Activated T-helper 17 cell treated with anti-CD3 and anti-CD28 coated beads, Interleukin-2, amount 50 U/mL, for 72 hours (primary cell): ENCODE results near the gene LILRA1. TPM values are rescaled to one million over a fixed set of nuclear protein-coding genes. Genes with fewer than 3 reads are reported as not detected.
"Not testable (repeated sequence)": the region's sequence is repeated elsewhere in the genome, so short reads cannot be mapped to it uniquely, and the experiment has no call there.

Source experiments
- ATAC-seq: fragments of 150-1000 bp; cut with Tn5 transposase; replicated peaks from 2 replicates; pipeline ENCODE4 v1.10.0; 2021; ENCODE audit warnings: mild to moderate bottlenecking, moderate library complexity
- H3K27ac Mint-ChIP-seq: one replicate; pipeline ENCODE4 v1.8.0; 2022; ENCODE audit warnings: mixed read lengths
- H3K27me3 Mint-ChIP-seq: one replicate; pipeline ENCODE4 v1.8.0; 2022; ENCODE audit warnings: mixed read lengths
- H3K36me3 Mint-ChIP-seq: one replicate; pipeline ENCODE4 v1.8.0; 2022; ENCODE audit warnings: low read depth, mild to moderate bottlenecking, mixed read lengths
- H3K4me1 Mint-ChIP-seq: one replicate; pipeline ENCODE4 v1.8.0; 2022; ENCODE audit warnings: mixed read lengths
- H3K4me3 Mint-ChIP-seq: one replicate; pipeline ENCODE4 v1.8.0; 2022; ENCODE audit warnings: mild to moderate bottlenecking, mixed read lengths
- H3K9me3 Mint-ChIP-seq: one replicate; pipeline ENCODE4 v1.8.0; 2022; ENCODE audit warnings: mixed read lengths
- total RNA-seq, 2 donors: library from RNA; stranded (reverse); gene quantifications; one replicate each; pipeline ENCODE4 v1.2.3, GENCODE V29; 2022

Gene LILRA1
- total RNA-seq, 2 donors from 2014 or later: not detected

- not testable (repeated sequence) for ATAC-seq, H3K9me3 Mint-ChIP-seq, H3K36me3 Mint-ChIP-seq, H3K27ac Mint-ChIP-seq, H3K4me3 Mint-ChIP-seq, H3K4me1 Mint-ChIP-seq
- H3K27me3 Mint-ChIP-seq: peaks cover 38% of the 10 kb centered on the region
These were observed 30.8 kb downstream of the LILRA1 start for GRCh38 chr19:54624234-54624633.

GRCh38 chr19:54624934-54625730 lies 31.7 kb downstream of the LILRA1 start:
- ATAC-seq, H3K27ac Mint-ChIP-seq, H3K4me1 Mint-ChIP-seq, H3K4me3 Mint-ChIP-seq, H3K36me3 Mint-ChIP-seq, H3K9me3 Mint-ChIP-seq: not testable (repeated sequence)
- H3K27me3 Mint-ChIP-seq: peaks cover 45% of the 10 kb centered on the region

- Mint-ChIP-seq H3K9me3 (no peaks in the 10 kb centered on the region), H3K4me1 (no peaks in the 10 kb centered on the region), H3K27me3 (peaks cover 45% of the 10 kb centered on the region), H3K4me3 (no peak overlapping the region), H3K27ac (no peak overlapping the region), H3K36me3 (no peaks in the 10 kb centered on the region)
- no peak for ATAC-seq
These were observed 33.3 kb downstream of the LILRA1 start for GRCh38 chr19:54626757-54627156.

GRCh38 chr19:54627912-54628311 lies 34.5 kb downstream of the LILRA1 start:
- not testable (repeated sequence) for H3K9me3 Mint-ChIP-seq, ATAC-seq, H3K4me1 Mint-ChIP-seq, H3K4me3 Mint-ChIP-seq, H3K36me3 Mint-ChIP-seq, H3K27ac Mint-ChIP-seq
- H3K27me3 Mint-ChIP-seq: peaks cover 40% of the 10 kb centered on the region

- not testable (repeated sequence) for H3K27ac Mint-ChIP-seq, H3K4me3 Mint-ChIP-seq, H3K36me3 Mint-ChIP-seq, ATAC-seq, H3K4me1 Mint-ChIP-seq, H3K9me3 Mint-ChIP-seq
- peaks cover 32% of the 10 kb centered on the region for H3K27me3 Mint-ChIP-seq
These were observed 36.8 kb downstream of the LILRA1 start, which contains the start of gene LILRB1 for GRCh38 chr19:54630262-54630661. LILRB1 (plus strand) TSS chr19:54630484; CDS start chr19:54631074, 590 bp downstream.

- H3K9me3 Mint-ChIP-seq: no peaks in the 10 kb centered on the region
- no peak for ATAC-seq
These were observed 37.4 kb downstream of the LILRA1 start for GRCh38 chr19:54630782-54631181.

GRCh38 chr19:54631489-54632337 lies 38.3 kb downstream of the LILRA1 start:
- H3K36me3 Mint-ChIP-seq, ATAC-seq, H3K27ac Mint-ChIP-seq, H3K9me3 Mint-ChIP-seq, H3K4me1 Mint-ChIP-seq, H3K4me3 Mint-ChIP-seq: not testable (repeated sequence)
- peaks cover 30% of the 10 kb centered on the region for H3K27me3 Mint-ChIP-seq

More at GRCh38 chr19:54630782-54631181, 37.4 kb downstream of the LILRA1 start:
- H3K36me3 Mint-ChIP-seq: no peaks in the 10 kb centered on the region
- H3K4me3 Mint-ChIP-seq: no peak overlapping the region
- H3K4me1 Mint-ChIP-seq: no peaks in the 10 kb centered on the region
- no peak overlapping the region for H3K27ac Mint-ChIP-seq
- peaks cover 32% of the 10 kb centered on the region for H3K27me3 Mint-ChIP-seq

- H3K27ac Mint-ChIP-seq, H3K4me1 Mint-ChIP-seq, H3K4me3 Mint-ChIP-seq, ATAC-seq, H3K9me3 Mint-ChIP-seq, H3K36me3 Mint-ChIP-seq: not testable (repeated sequence)
- H3K27me3 Mint-ChIP-seq: peaks cover 28% of the 10 kb centered on the region
These were observed 39.1 kb downstream of the LILRA1 start for GRCh38 chr19:54632517-54632916.

GRCh38 chr19:54633401-54633800 lies 40.0 kb downstream of the LILRA1 start:
- Mint-ChIP-seq H3K27me3 (peaks cover 23% of the 10 kb centered on the region), H3K4me1 (no peaks in the 10 kb centered on the region), H3K36me3 (no peaks in the 10 kb centered on the region), H3K4me3 (no peak overlapping the region), H3K27ac (no peak overlapping the region), H3K9me3 (no peaks in the 10 kb centered on the region)
- ATAC-seq: no peak

GRCh38 chr19:54636081-54636480 lies 42.6 kb downstream of the LILRA1 start:
- not testable (repeated sequence) for ATAC-seq, H3K27ac Mint-ChIP-seq, H3K9me3 Mint-ChIP-seq, H3K27me3 Mint-ChIP-seq, H3K4me3 Mint-ChIP-seq, H3K4me1 Mint-ChIP-seq, H3K36me3 Mint-ChIP-seq

GRCh38 chr19:54638683-54639082 lies 45.3 kb downstream of the LILRA1 start:
- ATAC-seq: no peak
- no peaks in the 10 kb centered on the region for H3K4me1 Mint-ChIP-seq
- H3K27me3 Mint-ChIP-seq: peaks cover 3% of the 10 kb centered on the region
- no peaks in the 10 kb centered on the region for H3K36me3 Mint-ChIP-seq
- no peak overlapping the region for H3K27ac Mint-ChIP-seq
- no peaks in the 10 kb centered on the region for H3K9me3 Mint-ChIP-seq
- no peak overlapping the region for H3K4me3 Mint-ChIP-seq

GRCh38 chr19:54642953-54643352 lies 49.5 kb downstream of the LILRA1 start:
- not testable (repeated sequence) for H3K9me3 Mint-ChIP-seq, H3K36me3 Mint-ChIP-seq, ATAC-seq, H3K4me3 Mint-ChIP-seq, H3K4me1 Mint-ChIP-seq, H3K27ac Mint-ChIP-seq, H3K27me3 Mint-ChIP-seq

- not testable (repeated sequence) for H3K4me1 Mint-ChIP-seq, H3K27ac Mint-ChIP-seq, H3K4me3 Mint-ChIP-seq, ATAC-seq, H3K9me3 Mint-ChIP-seq, H3K36me3 Mint-ChIP-seq, H3K27me3 Mint-ChIP-seq
These were observed 50.2 kb downstream of the LILRA1 start for GRCh38 chr19:54643583-54643982.

- Mint-ChIP-seq H3K27ac (no peak overlapping the region), H3K27me3 (peaks cover 4% of the 10 kb centered on the region), H3K9me3 (no peaks in the 10 kb centered on the region), H3K4me3 (no peak overlapping the region), H3K36me3 (no peaks in the 10 kb centered on the region), H3K4me1 (no peaks in the 10 kb centered on the region)
- no peak for ATAC-seq
These were observed 50.6 kb downstream of the LILRA1 start for GRCh38 chr19:54644056-54644455.

- Mint-ChIP-seq H3K36me3 (no peaks in the 10 kb centered on the region), H3K4me1 (no peaks in the 10 kb centered on the region), H3K27me3 (peaks cover 4% of the 10 kb centered on the region), H3K4me3 (no peak overlapping the region), H3K9me3 (no peaks in the 10 kb centered on the region), H3K27ac (no peak overlapping the region)
- no peak for ATAC-seq
These were observed 53.0 kb downstream of the LILRA1 start for GRCh38 chr19:54646331-54646841.
